PC-3 (cell line): Measurements from ENCODE around the gene KMT2E.

ENCODE experiments used
- EZH2 ChIP-seq: fragments of 300-600 bp; sonication (generic); IDR thresholded peaks from one replicate; pipeline ENCODE4 v1.6.1; 2017; ENCODE audit warnings: antibody characterized with exemption, mild to moderate bottlenecking, low read length; ENCODE audit not compliant: unreplicated experiment
- TF ChIP-seq, protein P1 (sequence below): fragments of 300-600 bp; sonication (generic); conservative IDR thresholded peaks from 2 replicates; pipeline ENCODE4 v1.5.1; 2017; ENCODE audit warnings: antibody characterized with exemption, low read depth, mild to moderate bottlenecking, low read length

DNA sequence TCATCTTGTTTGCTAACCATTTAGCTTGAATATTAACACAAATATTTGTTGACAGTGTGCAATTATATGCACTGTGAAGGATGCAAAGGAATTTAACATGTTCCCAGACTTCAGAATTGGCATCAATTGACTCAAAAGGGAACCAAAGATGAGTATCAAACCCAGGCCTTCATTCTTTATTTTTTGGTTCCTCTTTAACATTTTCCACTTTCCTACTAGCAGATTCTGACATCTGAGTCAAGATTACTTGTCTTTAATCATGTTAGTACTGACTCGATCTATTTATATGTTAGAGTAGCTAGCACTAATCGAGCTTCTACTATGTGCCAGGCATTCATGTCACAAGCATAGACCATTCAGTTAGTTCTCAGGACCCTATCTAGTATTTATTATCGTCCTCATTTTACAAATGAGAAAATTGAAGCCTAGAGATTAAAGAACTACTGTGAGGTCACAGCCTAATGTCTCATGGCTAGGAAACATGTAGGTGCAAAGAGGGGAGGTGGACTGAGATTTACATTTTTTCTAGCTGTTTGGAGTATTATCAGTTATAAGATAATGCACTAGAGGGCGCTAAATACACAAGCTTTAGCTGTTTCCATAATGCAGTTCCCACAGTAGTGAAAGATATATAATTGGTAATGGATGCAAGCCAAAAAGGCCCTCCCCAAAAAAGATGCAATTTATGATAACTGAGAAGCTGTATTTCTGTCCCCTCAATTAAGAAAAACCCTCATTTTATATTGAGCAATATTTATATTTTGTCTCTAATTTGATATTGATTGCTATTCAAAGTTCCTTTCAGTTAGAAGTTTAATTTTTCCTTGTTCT lies 32.9 kb upstream of the KMT2E start:
- TF ChIP-seq, protein P1, sequence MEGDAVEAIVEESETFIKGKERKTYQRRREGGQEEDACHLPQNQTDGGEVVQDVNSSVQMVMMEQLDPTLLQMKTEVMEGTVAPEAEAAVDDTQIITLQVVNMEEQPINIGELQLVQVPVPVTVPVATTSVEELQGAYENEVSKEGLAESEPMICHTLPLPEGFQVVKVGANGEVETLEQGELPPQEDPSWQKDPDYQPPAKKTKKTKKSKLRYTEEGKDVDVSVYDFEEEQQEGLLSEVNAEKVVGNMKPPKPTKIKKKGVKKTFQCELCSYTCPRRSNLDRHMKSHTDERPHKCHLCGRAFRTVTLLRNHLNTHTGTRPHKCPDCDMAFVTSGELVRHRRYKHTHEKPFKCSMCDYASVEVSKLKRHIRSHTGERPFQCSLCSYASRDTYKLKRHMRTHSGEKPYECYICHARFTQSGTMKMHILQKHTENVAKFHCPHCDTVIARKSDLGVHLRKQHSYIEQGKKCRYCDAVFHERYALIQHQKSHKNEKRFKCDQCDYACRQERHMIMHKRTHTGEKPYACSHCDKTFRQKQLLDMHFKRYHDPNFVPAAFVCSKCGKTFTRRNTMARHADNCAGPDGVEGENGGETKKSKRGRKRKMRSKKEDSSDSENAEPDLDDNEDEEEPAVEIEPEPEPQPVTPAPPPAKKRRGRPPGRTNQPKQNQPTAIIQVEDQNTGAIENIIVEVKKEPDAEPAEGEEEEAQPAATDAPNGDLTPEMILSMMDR, result peak; percentile 81
- no peak for TF ChIP-seq EZH2
